Keratinocyte (primary cell): ENCODE measurements around the gene IL1RAPL1. TPM values are rescaled to one million over a fixed set of nuclear protein-coding genes. Genes with fewer than 3 reads are reported as not detected.

Experiments
- DNase-seq: peaks from one replicate; pipeline ENCODE4 v3.0.0-alpha.2; 2011; ENCODE audit warnings: low read depth, missing footprints, low spot score
- FAIRE-seq: peaks from 2 replicates; lab custom pipeline; 2011; peaks lifted over from hg19 to GRCh38; lab: Jason Lieb, UNC
- H2AFZ ChIP-seq: 2 replicates; pipeline ENCODE4 v1.6.0; 2012; ENCODE audit warnings: low read length, control low read depth, inconsistent platforms; ENCODE audit not compliant: control insufficient read depth
- H3K27ac ChIP-seq: 2 replicates; pipeline ENCODE4 v1.5.1; 2011; ENCODE audit warnings: low read length; ENCODE audit not compliant: control insufficient read depth, insufficient read depth
- H3K27me3 ChIP-seq: 3 replicates; pipeline ENCODE4 v1.6.0; 2011; ENCODE audit warnings: low read length; ENCODE audit not compliant: control insufficient read depth, insufficient read depth; ENCODE audit errors: extremely low read depth
- H3K36me3 ChIP-seq, 2 experiments: 2 replicates in 1 of 2; 3 replicates in 1 of 2; pipeline ENCODE4 v1.5.1; 2011; ENCODE audit warnings: low read length in 2 of 2, mild to moderate bottlenecking in 1 of 2; ENCODE audit not compliant: control insufficient read depth in 2 of 2, insufficient read depth in 2 of 2; ENCODE audit errors: extremely low read depth in 1 of 2
- H3K4me1 ChIP-seq: 3 replicates; pipeline ENCODE4 v1.5.1; 2011; ENCODE audit warnings: low read length; ENCODE audit not compliant: control insufficient read depth, insufficient read depth; ENCODE audit errors: extremely low read depth
- H3K4me2 ChIP-seq: 3 replicates; pipeline ENCODE4 v1.6.0; 2011; ENCODE audit warnings: low read depth, low read length; ENCODE audit not compliant: control insufficient read depth, insufficient read depth; ENCODE audit errors: extremely low read depth
- H3K4me3 ChIP-seq, 3 experiments: fragments of 200-600 bp in 1 of 3; sonication (generic) in 1 of 3; 2 replicates in 2 of 3; 3 replicates in 1 of 3; pipeline ENCODE4 v1.5.1; 2011 to 2016; ENCODE audit warnings: low read length in 3 of 3, mild to moderate bottlenecking in 3 of 3, control low read depth in 2 of 3, inconsistent platforms in 1 of 3, low read depth in 1 of 3, mixed read lengths in 1 of 3, mixed run types in 1 of 3, moderate library complexity in 1 of 3; ENCODE audit not compliant: control insufficient read depth in 2 of 3, insufficient read depth in 2 of 3; ENCODE audit errors: extremely low read depth in 1 of 3
- H3K79me2 ChIP-seq: 2 replicates; pipeline ENCODE4 v1.6.0; 2012; ENCODE audit warnings: low read length; ENCODE audit not compliant: control insufficient read depth, insufficient read depth
- H3K9ac ChIP-seq: 3 replicates; pipeline ENCODE4 v1.6.0; 2011; ENCODE audit warnings: low read length; ENCODE audit not compliant: control insufficient read depth, insufficient read depth; ENCODE audit errors: extremely low read depth
- H3K9me1 ChIP-seq: 3 replicates; pipeline ENCODE4 v1.6.0; 2011; ENCODE audit warnings: low read length; ENCODE audit not compliant: control insufficient read depth, insufficient read depth; ENCODE audit errors: extremely low read depth
- H3K9me3 ChIP-seq: 2 replicates; pipeline ENCODE4 v1.5.1; 2012; ENCODE audit warnings: low read depth, low read length; ENCODE audit not compliant: control insufficient read depth
- H4K20me1 ChIP-seq: 3 replicates; pipeline ENCODE4 v1.6.0; 2011; ENCODE audit warnings: low read length; ENCODE audit not compliant: control insufficient read depth, insufficient read depth; ENCODE audit errors: extremely low read depth
- CTCF ChIP-seq, 3 experiments: IDR thresholded peaks in 1 of 3; conservative IDR thresholded peaks in 1 of 3; optimal IDR thresholded peaks in 1 of 3; 2 replicates in 2 of 3; 3 replicates in 1 of 3; pipeline versions ENCODE3 to v1.5.1; 2011; ENCODE audit warnings: low read length in 3 of 3, mild to moderate bottlenecking in 3 of 3, moderate library complexity in 2 of 3, control low read depth in 1 of 3, inconsistent platforms in 1 of 3; ENCODE audit not compliant: insufficient read depth in 2 of 3; ENCODE audit errors: extremely low read depth in 1 of 3
- EZH2 ChIP-seq: IDR thresholded peaks from one replicate; pipeline ENCODE4 v1.6.1; 2012; ENCODE audit warnings: inconsistent platforms, mild to moderate bottlenecking, low read length, moderate library complexity
- dilution Hi-C: fragments of 300-500 bp; cut with MboI; formaldehyde crosslinking; loops from one replicate; pipeline ENCODE4 v1.7.0; 2020; ENCODE audit warnings: low sequenced_read_pairs; ENCODE audit not compliant: extremely low pct_ligation_motif_present
- polyA plus RNA-seq, 5 experiments: library from polyadenylated mRNA; depleted of rRNA in 3 of 5; stranded (reverse) in 3 of 5; stranded (forward) in 1 of 5; unstranded in 1 of 5; fragments of >200 nt; gene quantifications; 1 replicate in 1 of 5; 2 replicates in 3 of 5; 3 replicates in 1 of 5; pipeline versions ENCODE4 v1.2.1 to v1.2.3, GENCODE V29; 2011 to 2012; ENCODE audit warnings: missing spikeins in 2 of 5, low read depth in 1 of 5, low replicate concordance in 1 of 5

Gene IL1RAPL1
- polyA plus RNA-seq, 1 donor (not counting 4 experiments of a cell fraction or from before 2014, with no cell fraction given): 2.8 TPM

DNA sequence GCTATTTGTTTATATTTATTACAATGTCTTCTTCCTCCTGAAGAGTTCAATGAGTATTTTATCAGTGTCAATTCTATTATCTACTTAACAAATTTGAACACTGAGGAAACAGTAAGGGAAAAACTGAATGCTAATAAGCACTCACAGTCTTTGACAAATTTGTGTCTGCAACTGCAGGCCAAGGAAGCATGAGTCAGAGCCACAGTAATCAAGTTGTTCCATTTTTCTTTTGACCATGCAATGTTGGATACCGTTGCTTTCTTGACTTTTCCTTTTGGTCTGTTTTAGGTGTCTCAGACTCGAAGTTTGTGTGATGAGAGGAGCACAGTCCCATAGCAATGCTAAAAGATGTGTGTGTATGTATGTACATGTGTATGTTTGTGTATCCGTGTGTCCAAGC lies 359.6 kb downstream of the IL1RAPL1 start:
- no peak for TF ChIP-seq CTCF (optimal IDR thresholded peaks at IDR 0.05 in 1 of 3, IDR thresholded peaks at IDR 0.05 in 1 of 3, conservative IDR thresholded peaks at IDR 0.05 in 1 of 3; ENCODE audit: extremely low read depth in 1 of 3, insufficient read depth in 2 of 3, low read length in 3 of 3)
- no peak for TF ChIP-seq EZH2
- no peak overlapping the region for H3K9ac ChIP-seq
- dilution Hi-C loops: no loop called here
- FAIRE-seq (no peak), DNase-seq (no peak)
- no peaks in the 10 kb centered on the region for H4K20me1 ChIP-seq
- no peak overlapping the region for H3K27ac ChIP-seq
- H3K4me3 ChIP-seq: no peak overlapping the region
- H3K36me3 ChIP-seq: no peaks in the 10 kb centered on the region
- H3K9me1 ChIP-seq: no peaks in the 10 kb centered on the region
- H3K4me1 ChIP-seq: no peaks in the 10 kb centered on the region
- peaks cover 2% of the 10 kb centered on the region for H3K9me3 ChIP-seq
- no peak overlapping the region for H3K4me2 ChIP-seq
- H3K79me2 ChIP-seq: no peaks in the 10 kb centered on the region
- H3K27me3 ChIP-seq: no peaks in the 10 kb centered on the region
- H2AFZ ChIP-seq: no peak overlapping the region

DNA sequence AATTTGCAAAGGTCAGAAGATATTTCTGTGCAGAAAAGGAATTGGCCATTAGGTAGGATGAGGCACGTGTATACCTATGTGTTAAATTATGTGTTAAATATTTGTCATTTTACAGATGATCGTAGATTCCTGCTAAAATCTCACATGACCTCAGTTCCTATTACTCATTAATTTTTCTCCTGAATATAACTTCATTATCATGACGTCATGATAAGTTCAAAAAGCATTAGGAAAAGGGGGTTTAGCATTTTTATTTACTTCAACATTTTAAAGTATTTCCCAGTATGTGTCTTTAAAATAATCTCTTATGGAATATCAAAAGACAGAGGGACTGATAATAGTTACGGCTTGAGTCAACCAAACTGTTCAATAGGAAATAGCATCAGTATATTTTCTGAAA lies 372.8 kb downstream of the IL1RAPL1 start:
- dilution Hi-C loops: no loop called here

More for the DNA sequence above, 372.8 kb downstream of the IL1RAPL1 start:
- TF ChIP-seq EZH2 (no peak), CTCF (optimal IDR thresholded peaks at IDR 0.05 in 1 of 3, IDR thresholded peaks at IDR 0.05 in 1 of 3, conservative IDR thresholded peaks at IDR 0.05 in 1 of 3; ENCODE audit: extremely low read depth in 1 of 3, insufficient read depth in 2 of 3, low read length in 3 of 3) (no peak)
- no peak for DNase-seq
- no peak overlapping the region for H2AFZ ChIP-seq
- no peak overlapping the region for H3K4me2 ChIP-seq
- H3K9me3 ChIP-seq: no peaks in the 10 kb centered on the region
- H3K4me3 ChIP-seq: no peak overlapping the region
- H3K27ac ChIP-seq: no peak overlapping the region
- no peaks in the 10 kb centered on the region for H3K36me3 ChIP-seq
- H3K79me2 ChIP-seq: no peaks in the 10 kb centered on the region
- no peaks in the 10 kb centered on the region for H3K9me1 ChIP-seq
- H3K4me1 ChIP-seq: no peaks in the 10 kb centered on the region
- H3K9ac ChIP-seq: no peak overlapping the region
- H3K27me3 ChIP-seq: no peaks in the 10 kb centered on the region
- no peaks in the 10 kb centered on the region for H4K20me1 ChIP-seq
- no peak for FAIRE-seq
